HCT116 (cell line): ENCODE results near the gene TNC. TPM values are rescaled to one million over a fixed set of nuclear protein-coding genes. Genes with fewer than 3 reads are reported as not detected.

Source experiments
- ATAC-seq: fragments of 200-7000 bp; cut with Tn5 transposase; 2 replicates; pipeline ENCODE4 v1.9.1; 2020; ENCODE audit warnings: mild to moderate bottlenecking, moderate library complexity
- BruUV-seq: library from RNA; stranded (reverse); fragments of 400-500 nt; replicated peaks from 2 replicates; lab custom pipeline; 2021; lab: Mats Ljungman, UMichigan
- CTCF ChIA-PET: fragments of 300-600 bp; sonication (Branson Sonifier 250); formaldehyde crosslinking; loops from one replicate; lab custom pipeline; 2021; ENCODE audit warnings: antibody characterized with exemption; lab: Charles Lee
- POLR2A ChIA-PET: fragments of 300-600, 350-600 bp; sonication (Branson Sonifier 250); formaldehyde crosslinking; loops from one replicate; lab custom pipeline; 2021; ENCODE audit warnings: antibody characterized with exemption; lab: Charles Lee
- RAD21 ChIA-PET, 2 experiments: fragments of 300-600 bp; sonication (Branson Sonifier 250); formaldehyde crosslinking; loops; one replicate each; lab custom pipeline; 2023; ENCODE audit warnings: low total read pairs in 2 of 2; ENCODE audit not compliant: uncharacterized antibody in 2 of 2, unreplicated experiment in 2 of 2, low non-redundant PET in 1 of 2; lab: Charles Lee
- DNase-seq: peaks from one replicate; pipeline ENCODE4 v3.0.0-alpha.2; 2010; ENCODE audit warnings: low read depth, low spot score
- H2AFZ ChIP-seq: fragments of 200-600 bp; shearing (Covaris generic), sonication (generic); 2 replicates; pipeline ENCODE4 v1.6.1; 2017; ENCODE audit warnings: low read depth, mixed run types, mixed read lengths, antibody characterized with exemption, low read length; ENCODE audit not compliant: poor library complexity, severe bottlenecking
- H3K27ac ChIP-seq: 2 replicates; pipeline ENCODE4 v1.5.1; 2012; ENCODE audit warnings: low read depth, low read length
- H3K27me3 ChIP-seq: fragments of 200-600 bp; sonication (generic); 2 replicates; pipeline ENCODE4 v1.6.1; 2016; ENCODE audit warnings: mixed run types, low read length, mixed read lengths; ENCODE audit not compliant: insufficient read depth
- H3K36me3 ChIP-seq, 2 experiments: fragments of 200-500 bp in 1 of 2; fragments of 200-600 bp in 1 of 2; sonication (Bioruptor generic) in 1 of 2; sonication (generic) in 1 of 2; 2 replicates each; pipeline versions ENCODE4 v1.5.1 to v1.6.1; 2014 to 2016; ENCODE audit warnings: low read length in 2 of 2, inconsistent platforms in 1 of 2, mixed read lengths in 1 of 2, mixed run types in 1 of 2; ENCODE audit not compliant: insufficient read depth in 2 of 2, control insufficient read depth in 1 of 2
- H3K4me1 ChIP-seq, 2 experiments: fragments of 200-600 bp in 1 of 2; sonication (generic) in 1 of 2; 2 replicates each; pipeline versions ENCODE4 v1.5.1 to v1.6.1; 2012 to 2017; ENCODE audit warnings: low read length in 2 of 2, inconsistent platforms in 1 of 2, mild to moderate bottlenecking in 1 of 2, mixed read lengths in 1 of 2, mixed run types in 1 of 2, moderate library complexity in 1 of 2; ENCODE audit not compliant: insufficient read depth in 2 of 2, control insufficient read depth in 1 of 2
- H3K4me2 ChIP-seq: fragments of 200-600 bp; sonication (generic); 2 replicates; pipeline ENCODE4 v1.6.1; 2017; ENCODE audit warnings: mixed run types, low read length, mixed read lengths
- H3K4me3 ChIP-seq, 2 experiments: fragments of 200-600 bp in 1 of 2; sonication (generic) in 1 of 2; replicated peaks in 1 of 2; 2 replicates each; pipeline ENCODE4 v1.5.1; 2011 to 2016; ENCODE audit warnings: low read length in 2 of 2, control low read depth in 1 of 2, low read depth in 1 of 2, mild to moderate bottlenecking in 1 of 2, mixed read lengths in 1 of 2, mixed run types in 1 of 2
- H3K79me2 ChIP-seq: fragments of 200-600 bp; sonication (generic); 2 replicates; pipeline ENCODE4 v1.6.1; 2017; ENCODE audit warnings: mild to moderate bottlenecking, mixed run types, low read length, moderate library complexity, mixed read lengths; ENCODE audit not compliant: insufficient read depth
- H3K9ac ChIP-seq: fragments of 200-600 bp; sonication (generic); 2 replicates; pipeline ENCODE4 v1.6.1; 2016; ENCODE audit warnings: low read length, mixed read lengths
- H3K9me2 ChIP-seq: fragments of 200-600 bp; sonication (generic), shearing (Covaris generic); 2 replicates; pipeline ENCODE4 v1.6.1; 2017; ENCODE audit warnings: mixed run types, mild to moderate bottlenecking, moderate library complexity; ENCODE audit not compliant: insufficient read depth
- H3K9me3 ChIP-seq, 2 experiments: fragments of 200-500 bp in 1 of 2; fragments of 200-600 bp in 1 of 2; sonication (Bioruptor generic) in 1 of 2; sonication (generic) in 1 of 2; 2 replicates each; pipeline ENCODE4 v1.6.1; 2014 to 2017; ENCODE audit warnings: low read length in 2 of 2, mixed read lengths in 2 of 2, inconsistent platforms in 1 of 2, low read depth in 1 of 2, mild to moderate bottlenecking in 1 of 2, mixed run types in 1 of 2, moderate library complexity in 1 of 2; ENCODE audit not compliant: control insufficient read depth in 1 of 2, insufficient read depth in 1 of 2
- H4K20me1 ChIP-seq: fragments of 200-600 bp; sonication (generic), shearing (Covaris generic); 2 replicates; pipeline ENCODE4 v1.6.1; 2017; ENCODE audit warnings: mixed run types, mild to moderate bottlenecking, moderate library complexity; ENCODE audit not compliant: insufficient read depth
- ATF3 ChIP-seq: IDR thresholded peaks from 2 replicates; pipeline ENCODE4 v1.6.1; 2012
- EGR1 ChIP-seq: IDR thresholded peaks from 2 replicates; pipeline ENCODE4 v1.6.1; 2012; ENCODE audit warnings: low read depth
- ELF1 ChIP-seq: IDR thresholded peaks from 2 replicates; pipeline ENCODE4 v1.6.1; 2012; ENCODE audit warnings: low read depth, borderline replicate concordance
- EZH2phosphoT487 ChIP-seq: fragments of 200-600 bp; IDR thresholded peaks from 2 replicates; pipeline ENCODE4 v1.6.1; 2018; ENCODE audit warnings: antibody characterized with exemption, borderline replicate concordance
- FOSL1 ChIP-seq: IDR thresholded peaks from 2 replicates; pipeline ENCODE4 v1.6.1; 2012; ENCODE audit warnings: low read depth
- POLR2A ChIP-seq: IDR thresholded peaks from 2 replicates; pipeline ENCODE4 v1.7.0; 2011; ENCODE audit warnings: borderline replicate concordance; ENCODE audit not compliant: insufficient read depth, insufficient read length; ENCODE audit errors: extremely low read depth
- REST ChIP-seq: IDR thresholded peaks from 2 replicates; pipeline ENCODE4 v1.6.1; 2012; ENCODE audit warnings: low read depth
- SP1 ChIP-seq: IDR thresholded peaks from 2 replicates; pipeline ENCODE4 v1.6.1; 2012; ENCODE audit warnings: low read depth
- SRF ChIP-seq: IDR thresholded peaks from 2 replicates; pipeline ENCODE4 v1.6.1; 2012; ENCODE audit warnings: low read depth
- TCF7L2 ChIP-seq: IDR thresholded peaks from 2 replicates; pipeline ENCODE4 v1.7.0; 2011; ENCODE audit warnings: borderline replicate concordance, inconsistent platforms; ENCODE audit not compliant: insufficient read depth, insufficient read length; ENCODE audit errors: extremely low read depth
- YY1 ChIP-seq: IDR thresholded peaks from 2 replicates; pipeline ENCODE4 v1.6.1; 2011; ENCODE audit warnings: low read length, low read depth, moderate library complexity, mild to moderate bottlenecking; ENCODE audit not compliant: insufficient replicate concordance; ENCODE audit errors: extremely low read depth
- ZBTB33 ChIP-seq: IDR thresholded peaks from 2 replicates; pipeline ENCODE4 v1.6.1; 2011; ENCODE audit warnings: mild to moderate bottlenecking, low read length, moderate library complexity; ENCODE audit not compliant: insufficient replicate concordance; ENCODE audit errors: extremely low read depth
- ZFX ChIP-seq: fragments of 450-650 bp; IDR thresholded peaks from 2 replicates; pipeline ENCODE4 v1.6.1; 2017
- intact Hi-C: fragments of 100-400 bp; cut with micrococcal nuclease; formaldehyde crosslinking; loops from 2 replicates; pipeline ENCODE4 v1.10.0; 2022
- total RNA-seq: library from RNA; stranded (reverse); gene quantifications from one replicate; pipeline ENCODE4 v1.2.1, GENCODE V29; 2021; ENCODE audit not compliant: unreplicated experiment

Gene TNC
- total RNA-seq, 1 experiment from 2014 or later = 0.49 TPM

- no peak overlapping the region for H3K9ac ChIP-seq
- no peak overlapping the region for H3K27ac ChIP-seq
- H3K9me3 ChIP-seq = no peaks in the 10 kb centered on the region
- no peak for DNase-seq
- H3K4me1 ChIP-seq = no peaks in the 10 kb centered on the region
- ATAC-seq = no peak
- no peak overlapping the region for H2AFZ ChIP-seq
- H3K4me2 ChIP-seq = no peak overlapping the region
- ChIA-PET POLR2A (no interaction called here), CTCF (no interaction called here), RAD21 (no interaction called here)
- H3K27me3 ChIP-seq = peaks cover 36% of the 10 kb centered on the region
- no peak for TF ChIP-seq SP1
- H3K9me2 ChIP-seq = no peaks in the 10 kb centered on the region
- BruUV-seq = no TSS peak
- H3K79me2 ChIP-seq = no peaks in the 10 kb centered on the region
- no peaks in the 10 kb centered on the region for H3K36me3 ChIP-seq
- intact Hi-C loops = no loop called here
- H3K4me3 ChIP-seq = no peak overlapping the region
- H4K20me1 ChIP-seq = no peaks in the 10 kb centered on the region
Measured at GRCh38 chr9:114989600-114990410, 128.2 kb downstream of the TNC start.

- Histone ChIP-seq H3K9me3 (no peaks in the 10 kb centered on the region), H4K20me1 (no peaks in the 10 kb centered on the region), H3K9me2 (no peaks in the 10 kb centered on the region), H3K27ac (no peak overlapping the region), H3K27me3 (peaks cover 38% of the 10 kb centered on the region), H3K4me2 (no peak overlapping the region), H3K4me1 (no peaks in the 10 kb centered on the region), H3K36me3 (no peaks in the 10 kb centered on the region), H3K4me3 (no peak overlapping the region), H3K9ac (no peak overlapping the region), H3K79me2 (no peaks in the 10 kb centered on the region), H2AFZ (no peak overlapping the region)
- no TSS peak for BruUV-seq
- ChIA-PET POLR2A (no interaction called here), RAD21 (no interaction called here), CTCF (no interaction called here)
- DNase-seq (no peak), ATAC-seq (no peak)
- intact Hi-C loops = no loop called here
- TF ChIP-seq TCF7L2 (no peak), FOSL1 (no peak), YY1 (no peak), ATF3 (no peak), ELF1 (no peak), POLR2A (no peak), REST (no peak), ZBTB33 (no peak), EGR1 (no peak), ZFX (no peak), EZH2phosphoT487 (no peak), SRF (no peak)
Measured at GRCh38 chr9:114988962-114989599, 128.9 kb downstream of the TNC start.
